HFF-Myc (cell line): ENCODE results near the gene MYL9.

ENCODE experiments used
- DNase-seq: peaks from one replicate; pipeline ENCODE4 v3.0.0-alpha.2; 2011; ENCODE audit warnings: low read depth; ENCODE audit errors: extremely low read depth
- H3K4me3 ChIP-seq: replicated peaks from 2 replicates; pipeline ENCODE4 v1.5.1; 2011; ENCODE audit warnings: low read depth, mild to moderate bottlenecking, control low read depth, low read length
- CTCF ChIP-seq: IDR thresholded peaks from 2 replicates; pipeline ENCODE4 v1.5.1; 2012; ENCODE audit warnings: mild to moderate bottlenecking, low read depth, low read length, control low read depth; ENCODE audit errors: missing control alignments

The MYL9 gene

GRCh38 chr20:36584018-36584481, 42.7 kb downstream of the MYL9 start:
- DNase-seq = no peak
- no peak for TF ChIP-seq CTCF
- H3K4me3 ChIP-seq = no peak overlapping the region

GRCh38 chr20:36585410-36586125, 44.2 kb downstream of the MYL9 start:
- DNase-seq = no peak
- TF ChIP-seq CTCF = no peak
- no peak overlapping the region for H3K4me3 ChIP-seq

GRCh38 chr20:36587388-36588070, 46.2 kb downstream of the MYL9 start:
- TF ChIP-seq CTCF = no peak
- no peak for DNase-seq
- no peak overlapping the region for H3K4me3 ChIP-seq

GRCh38 chr20:36591281-36591680, 50.0 kb downstream of the MYL9 start:
- no peak overlapping the region for H3K4me3 ChIP-seq
- TF ChIP-seq CTCF = no peak
- no peak for DNase-seq

GRCh38 chr20:36591854-36592641, 50.7 kb downstream of the MYL9 start:
- TF ChIP-seq CTCF = peak; percentile 55
- H3K4me3 ChIP-seq = no peak overlapping the region
- DNase-seq = no peak

DNA sequence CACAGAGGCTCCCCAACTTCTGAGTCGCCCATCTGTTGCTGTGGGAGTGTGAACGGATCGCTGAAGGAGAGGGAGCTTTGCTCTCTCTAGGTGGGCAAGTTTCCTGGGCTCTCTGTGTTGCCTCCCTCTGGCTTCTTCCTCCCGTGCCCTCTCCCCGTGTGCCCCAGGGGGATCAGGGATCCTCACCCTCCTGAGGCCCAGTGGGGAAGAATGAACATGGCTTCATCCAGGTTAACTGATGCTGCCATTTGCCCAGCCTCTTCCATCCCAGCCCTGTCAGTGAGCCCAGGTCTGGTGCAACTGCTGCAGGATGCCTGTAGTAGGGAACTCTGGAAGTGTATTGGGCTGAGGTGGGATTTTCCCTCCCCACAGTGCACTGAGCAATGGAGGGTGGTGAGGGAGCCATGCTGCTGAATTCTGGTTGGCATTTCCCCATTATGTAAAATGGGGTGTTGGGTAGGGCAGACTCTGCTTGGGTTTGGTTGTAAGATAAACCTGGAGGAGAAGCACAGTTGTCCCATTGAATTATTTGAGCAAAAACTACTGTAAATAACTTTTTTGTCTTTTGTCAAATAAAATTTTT, 52.1 kb downstream of the MYL9 start:
- DNase-seq = no peak
- TF ChIP-seq CTCF = no peak
- no peak overlapping the region for H3K4me3 ChIP-seq
